Testis (tissue), 3 donors: ENCODE data around the gene FGF3. TPM values are rescaled to one million over a fixed set of nuclear protein-coding genes. Genes with fewer than 3 reads are reported as not detected.

Source experiments
- DNase-seq: peaks from one replicate; pipeline ENCODE4 v3.0.0-alpha.2; 2019
- H3K27ac ChIP-seq, 2 donors: fragments of 200-600 bp; sonication (generic); one replicate each; pipeline ENCODE4 v1.5.1; 2019
- H3K27me3 ChIP-seq: fragments of 200-600 bp; sonication (generic); one replicate; pipeline ENCODE4 v1.5.1; 2019
- H3K36me3 ChIP-seq: fragments of 200-600 bp; sonication (generic); one replicate; pipeline ENCODE4 v1.5.1; 2017; ENCODE audit warnings: low read depth; ENCODE audit errors: missing control alignments
- H3K4me1 ChIP-seq: fragments of 200-600 bp; sonication (generic); one replicate; pipeline ENCODE4 v1.5.1; 2019
- H3K4me3 ChIP-seq, 2 donors: fragments of 200-600 bp; sonication (generic); one replicate each; pipeline ENCODE4 v1.5.1; 2017 to 2019
- H3K9me3 ChIP-seq: fragments of 200-600 bp; sonication (generic); one replicate; pipeline ENCODE4 v1.5.1; 2017
- POLR2A ChIP-seq: fragments of 450-650 bp; IDR thresholded peaks from one replicate; pipeline ENCODE4 v1.6.1; 2017; ENCODE audit warnings: antibody characterized with exemption, mild to moderate bottlenecking, moderate library complexity
- WGBS, 2 donors: methylation state at CpG; one replicate each; pipeline ENCODE4 v1.1.5; 2018; 5-methylcytosine and 5-hydroxymethylcytosine counted together
- intact Hi-C: fragments of 100-400 bp; cut with DNase I; formaldehyde crosslinking; loops from one replicate; pipeline ENCODE4 v1.15.1; 2023; ENCODE audit warnings: low total_unique reads
- polyA plus RNA-seq: library from polyadenylated mRNA; stranded (reverse); fragments of 350-450 nt; fragmentation: Illumina TruSeq; extraction: RNeasy Lipid Tissue Mini Kit (QIAGEN cat#74804); gene quantifications from one replicate; pipeline ENCODE4 v1.2.3, GENCODE V29; 2014; ENCODE audit warnings: low read depth, low replicate concordance; ENCODE audit not compliant: insufficient read depth
- total RNA-seq, 2 donors: library from RNA; depleted of rRNA; stranded (reverse); fragments of >200 nt; gene quantifications; one replicate each; pipeline ENCODE4 v1.2.3, GENCODE V29; 2016
- TF ChIP-seq, protein P1 (sequence below), 3 experiments: fragments of 450-650 bp in 2 of 3; fragments of 200-600 bp in 1 of 3; sonication (generic) in 1 of 3; IDR thresholded peaks; one replicate each; pipeline ENCODE4 v1.5.1; 2016 to 2019; ENCODE audit warnings: antibody characterized with exemption in 3 of 3, mild to moderate bottlenecking in 2 of 3, moderate library complexity in 1 of 3

Gene FGF3
- total and polyA plus RNA-seq, 3 donors from 2014 or later, result 0.50 TPM; not detected in 2

- H3K4me3 ChIP-seq, result no peak overlapping the region
- H3K27me3 ChIP-seq, result no peaks in the 10 kb centered on the region
- DNase-seq, result no peak
- WGBS, 2 donors, result 80 to 93% methylated on average over 3 of the region's 3 CpGs
- TF ChIP-seq POLR2A, result no peak
- TF ChIP-seq, protein P1, sequence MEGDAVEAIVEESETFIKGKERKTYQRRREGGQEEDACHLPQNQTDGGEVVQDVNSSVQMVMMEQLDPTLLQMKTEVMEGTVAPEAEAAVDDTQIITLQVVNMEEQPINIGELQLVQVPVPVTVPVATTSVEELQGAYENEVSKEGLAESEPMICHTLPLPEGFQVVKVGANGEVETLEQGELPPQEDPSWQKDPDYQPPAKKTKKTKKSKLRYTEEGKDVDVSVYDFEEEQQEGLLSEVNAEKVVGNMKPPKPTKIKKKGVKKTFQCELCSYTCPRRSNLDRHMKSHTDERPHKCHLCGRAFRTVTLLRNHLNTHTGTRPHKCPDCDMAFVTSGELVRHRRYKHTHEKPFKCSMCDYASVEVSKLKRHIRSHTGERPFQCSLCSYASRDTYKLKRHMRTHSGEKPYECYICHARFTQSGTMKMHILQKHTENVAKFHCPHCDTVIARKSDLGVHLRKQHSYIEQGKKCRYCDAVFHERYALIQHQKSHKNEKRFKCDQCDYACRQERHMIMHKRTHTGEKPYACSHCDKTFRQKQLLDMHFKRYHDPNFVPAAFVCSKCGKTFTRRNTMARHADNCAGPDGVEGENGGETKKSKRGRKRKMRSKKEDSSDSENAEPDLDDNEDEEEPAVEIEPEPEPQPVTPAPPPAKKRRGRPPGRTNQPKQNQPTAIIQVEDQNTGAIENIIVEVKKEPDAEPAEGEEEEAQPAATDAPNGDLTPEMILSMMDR (IDR thresholded peaks at IDR 0.05), result no peak
- no peaks in the 10 kb centered on the region for H3K36me3 ChIP-seq
- no peaks in the 10 kb centered on the region for H3K9me3 ChIP-seq
- H3K27ac ChIP-seq, result no peak overlapping the region
- intact Hi-C loops, result no loop called here
- no peaks in the 10 kb centered on the region for H3K4me1 ChIP-seq
Measured at GRCh38 chr11:69866648-69867047, 47.4 kb upstream of the FGF3 start.

DNA sequence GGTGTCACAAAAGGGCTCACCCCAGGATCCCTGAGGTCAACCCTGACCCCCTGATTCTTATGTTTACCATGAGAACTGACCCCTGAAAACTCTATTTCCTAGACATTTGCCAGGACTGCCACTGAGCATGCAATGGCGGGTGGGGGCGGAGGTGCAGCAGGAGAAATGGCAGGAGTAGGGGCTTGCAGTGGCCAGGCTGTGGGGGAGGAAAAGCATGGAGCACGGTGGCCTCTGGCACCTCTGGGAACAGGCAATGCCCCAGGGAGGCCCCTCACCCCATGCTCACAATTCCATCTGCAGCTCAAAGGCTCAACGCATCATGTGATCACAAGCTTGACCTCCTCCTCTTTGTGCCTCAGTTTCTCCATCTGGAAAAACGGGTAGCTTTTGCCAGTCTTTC lies 46.5 kb upstream of the FGF3 start:
- Histone ChIP-seq H3K4me3 (no peak overlapping the region), H3K9me3 (no peaks in the 10 kb centered on the region), H3K4me1 (no peaks in the 10 kb centered on the region), H3K36me3 (no peaks in the 10 kb centered on the region), H3K27ac (no peak overlapping the region), H3K27me3 (no peaks in the 10 kb centered on the region)
- intact Hi-C loops, result no loop called here
- no peak for TF ChIP-seq POLR2A
- TF ChIP-seq, protein P1 (IDR thresholded peaks at IDR 0.05), result no peak
- no peak for DNase-seq
- 76 to 81% methylated on average over 5 of the region's 5 CpGs for WGBS, 2 donors

- no peaks in the 10 kb centered on the region for H3K36me3 ChIP-seq
- H3K4me3 ChIP-seq, result no peak overlapping the region
- H3K4me1 ChIP-seq, result no peaks in the 10 kb centered on the region
- no peaks in the 10 kb centered on the region for H3K9me3 ChIP-seq
- intact Hi-C loops, result no loop called here
- no peak for TF ChIP-seq POLR2A
- TF ChIP-seq, protein P1 (IDR thresholded peaks at IDR 0.05), result no peak
- H3K27me3 ChIP-seq, result no peaks in the 10 kb centered on the region
- no peak overlapping the region for H3K27ac ChIP-seq
- 79 to 81% methylated on average over 26 to 27 of the region's 27 CpGs for WGBS, 2 donors
- no peak for DNase-seq
Measured at GRCh38 chr11:69864686-69865661, 45.8 kb upstream of the FGF3 start.

DNA sequence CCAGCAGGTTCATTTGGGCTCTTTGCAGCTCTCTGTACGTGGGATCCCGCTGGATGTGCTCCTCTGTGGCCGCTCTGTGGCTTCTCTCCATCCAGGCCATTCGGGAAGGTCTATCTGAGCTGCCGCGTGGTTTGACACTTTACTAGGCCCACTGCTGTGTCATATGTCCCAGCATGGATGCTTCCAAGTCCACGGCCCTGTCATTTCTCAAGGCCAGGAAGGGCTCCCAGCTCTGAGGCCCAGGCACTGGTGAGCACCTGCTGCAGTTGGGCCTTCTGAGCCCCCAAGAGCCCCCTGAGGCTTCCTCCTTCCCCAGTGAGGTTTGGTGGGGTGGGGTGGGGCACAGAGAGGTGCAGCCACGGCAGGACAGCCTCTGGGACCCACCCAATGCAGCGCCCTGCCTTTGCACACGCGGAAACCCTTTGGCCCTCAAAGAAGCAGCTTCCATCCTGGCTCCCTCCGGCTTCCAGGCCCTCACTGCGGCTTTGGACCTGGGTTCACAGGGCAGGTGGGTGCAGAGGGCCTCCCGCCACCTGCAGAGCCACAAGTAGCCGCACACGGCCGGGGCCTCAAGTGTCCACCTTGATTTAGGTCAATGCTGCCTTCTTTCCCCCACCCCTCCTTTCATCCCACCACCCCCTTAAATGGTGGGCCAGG lies 44.5 kb upstream of the FGF3 start:
- H3K4me3 ChIP-seq, result no peak overlapping the region
- no peaks in the 10 kb centered on the region for H3K9me3 ChIP-seq
- no peaks in the 10 kb centered on the region for H3K27me3 ChIP-seq
- 86 to 92% methylated on average over 6 to 17 of the region's 17 CpGs for WGBS, 2 donors
- H3K4me1 ChIP-seq, result no peaks in the 10 kb centered on the region
- H3K27ac ChIP-seq, result no peak overlapping the region
- no peak for TF ChIP-seq POLR2A
- TF ChIP-seq, protein P1 (IDR thresholded peaks at IDR 0.05), result no peak
- intact Hi-C loops, result no loop called here
- no peaks in the 10 kb centered on the region for H3K36me3 ChIP-seq
- no peak for DNase-seq
